Activated CD4-positive, alpha-beta T cell treated with anti-CD3 and anti-CD28 coated beads, Interleukin-2, amount 50 U/mL, for 1 hour (primary cell): ENCODE data around the gene ALDOB.

Experiments used
- DNase-seq: peaks from one replicate; pipeline ENCODE4 v3.0.0-alpha.2; 2020

ALDOB gene

GRCh38 chr9:101435601-101436079 lies at the start of gene ALDOB:
Gene ALDOB, minus strand, starts transcription at chr9:101435774. Its CDS starts 4,887 bp downstream, at chr9:101430887.
- DNase-seq = no peak

- DNase-seq = no peak
Observed at GRCh38 chr9:101484046-101484445, 48.5 kb upstream of the ALDOB start.

GRCh38 chr9:101481261-101481660 lies 45.7 kb upstream of the ALDOB start:
- no peak for DNase-seq

GRCh38 chr9:101480386-101480785 lies 44.8 kb upstream of the ALDOB start:
- DNase-seq = no peak

- DNase-seq = no peak
Observed at GRCh38 chr9:101479338-101480030, 43.9 kb upstream of the ALDOB start.

GRCh38 chr9:101478906-101479305 lies 43.3 kb upstream of the ALDOB start:
- DNase-seq = no peak

- no peak for DNase-seq
Observed at GRCh38 chr9:101478444-101478843, 42.9 kb upstream of the ALDOB start.

- no peak for DNase-seq
Observed at GRCh38 chr9:101477736-101478135, 42.2 kb upstream of the ALDOB start.

- no peak for DNase-seq
Observed at GRCh38 chr9:101477214-101477613, 41.6 kb upstream of the ALDOB start.

- no peak for DNase-seq
Observed at GRCh38 chr9:101476576-101477208, 41.1 kb upstream of the ALDOB start.

GRCh38 chr9:101472891-101473290 lies 37.3 kb upstream of the ALDOB start:
- DNase-seq = no peak

GRCh38 chr9:101470929-101471328 lies 35.4 kb upstream of the ALDOB start:
- no peak for DNase-seq

GRCh38 chr9:101470021-101470420 lies 34.4 kb upstream of the ALDOB start:
- DNase-seq = no peak

GRCh38 chr9:101469026-101469425 lies 33.5 kb upstream of the ALDOB start:
- no peak for DNase-seq

GRCh38 chr9:101468116-101468515 lies 32.5 kb upstream of the ALDOB start:
- no peak for DNase-seq

GRCh38 chr9:101467690-101468089 lies 32.1 kb upstream of the ALDOB start:
- DNase-seq = no peak

- no peak for DNase-seq
Observed at GRCh38 chr9:101466863-101467262, 31.3 kb upstream of the ALDOB start.

GRCh38 chr9:101465326-101465915 lies 29.8 kb upstream of the ALDOB start:
- DNase-seq = no peak

- DNase-seq = no peak
Observed at GRCh38 chr9:101463397-101463796, 27.8 kb upstream of the ALDOB start.

GRCh38 chr9:101462558-101462957 lies 27.0 kb upstream of the ALDOB start:
- DNase-seq = no peak

GRCh38 chr9:101460965-101461364 lies 25.4 kb upstream of the ALDOB start:
- no peak for DNase-seq

GRCh38 chr9:101458963-101459631 lies 23.5 kb upstream of the ALDOB start:
- no peak for DNase-seq

- no peak for DNase-seq
Observed at GRCh38 chr9:101457003-101457402, 21.4 kb upstream of the ALDOB start.
